ENCODE results near the gene SNX4. TPM values are rescaled to one million over a fixed set of nuclear protein-coding genes. Genes with fewer than 3 reads are reported as not detected.
"Not testable (repeated sequence)": the region's sequence is repeated elsewhere in the genome, so short reads cannot be mapped to it uniquely, and the experiment has no call there.

Gene SNX4
- total and polyA plus RNA-seq, 3 experiments from 2014 or later = 23.3 to 50.8 (median 48.7) TPM

DNA sequence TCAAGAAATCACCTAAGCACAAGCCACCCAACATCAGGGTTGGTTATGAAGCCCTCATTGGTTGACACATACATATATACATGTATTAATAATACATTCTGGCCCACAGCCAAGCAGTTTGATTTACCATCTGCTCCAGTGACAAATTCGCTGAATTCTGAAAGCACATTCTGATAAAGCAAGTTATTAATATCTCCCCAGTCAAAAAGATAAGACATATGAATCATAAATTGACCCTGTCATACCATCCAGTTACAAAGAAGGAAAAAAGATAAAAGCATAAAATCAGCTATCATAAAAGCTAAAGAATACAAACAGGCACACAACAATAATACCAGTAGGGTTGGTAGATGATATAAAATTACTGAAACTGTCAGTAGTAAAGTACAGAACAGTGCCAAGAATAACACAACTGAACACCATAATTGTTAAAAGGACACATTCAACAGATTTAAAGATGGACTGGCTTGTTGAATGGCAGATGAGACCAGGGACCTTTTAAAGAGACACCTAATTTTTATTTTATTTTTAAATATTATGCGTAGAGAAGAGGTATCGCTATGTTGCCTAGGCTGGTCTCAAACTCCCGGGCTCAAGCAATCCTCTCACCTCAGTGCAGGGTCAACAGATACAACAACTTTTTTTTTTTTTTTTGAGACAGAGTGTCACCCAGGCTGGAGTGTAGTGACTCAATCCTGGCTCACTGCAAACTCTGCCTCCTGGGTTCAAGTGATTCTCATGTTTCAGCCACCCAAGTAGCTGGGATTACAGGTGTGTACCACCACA is 7.7 kb downstream of the SNX4 start:
- Histone ChIP-seq H3K36me3 (ENCODE audit: insufficient read depth, low read length) (peaks cover 4% of the 10 kb centered on the region), H3K9me3 (ENCODE audit: low read length) (peaks cover under 1% of the 10 kb centered on the region), H3K27me3 (ENCODE audit: insufficient read depth, low read length, poor library complexity, severe bottlenecking) (no peaks in the 10 kb centered on the region), H3K4me3 (ENCODE audit: low read length) (no peak overlapping the region), H3K27ac (ENCODE audit: low read depth, low read length) (no peak overlapping the region), H3K4me1 (ENCODE audit: insufficient read depth, low read length) (peaks cover 3% of the 10 kb centered on the region)
- POLR2A ChIA-PET = interaction anchor here (1.3 kb wide), 1 partner anchor 8 kb away, joined by 3 read pairs; the partner anchor contains the start of gene SNX4
- H3K4me3 Mint-ChIP-seq = peak overlapping the region in 1 of 7 donors; percentile 9
- H3K27me3 Mint-ChIP-seq = no peaks in the 10 kb centered on the region
- peaks cover 15 to 68% (median 24%) of the 10 kb centered on the region in 3 donors for H3K36me3 Mint-ChIP-seq
- peak overlapping the region in 5 of 8 donors; percentile 2 to 60 (median 16) for H3K27ac Mint-ChIP-seq
- CTCF ChIA-PET = no interaction called here
- peaks cover 49 to 62% (median 57%) of the 10 kb centered on the region in 3 donors for H3K4me1 Mint-ChIP-seq
- peaks cover 2 to 12% (median 7%) of the 10 kb centered on the region in 5 donors for H3K9me3 Mint-ChIP-seq
- DNase-seq = no peak

DNA sequence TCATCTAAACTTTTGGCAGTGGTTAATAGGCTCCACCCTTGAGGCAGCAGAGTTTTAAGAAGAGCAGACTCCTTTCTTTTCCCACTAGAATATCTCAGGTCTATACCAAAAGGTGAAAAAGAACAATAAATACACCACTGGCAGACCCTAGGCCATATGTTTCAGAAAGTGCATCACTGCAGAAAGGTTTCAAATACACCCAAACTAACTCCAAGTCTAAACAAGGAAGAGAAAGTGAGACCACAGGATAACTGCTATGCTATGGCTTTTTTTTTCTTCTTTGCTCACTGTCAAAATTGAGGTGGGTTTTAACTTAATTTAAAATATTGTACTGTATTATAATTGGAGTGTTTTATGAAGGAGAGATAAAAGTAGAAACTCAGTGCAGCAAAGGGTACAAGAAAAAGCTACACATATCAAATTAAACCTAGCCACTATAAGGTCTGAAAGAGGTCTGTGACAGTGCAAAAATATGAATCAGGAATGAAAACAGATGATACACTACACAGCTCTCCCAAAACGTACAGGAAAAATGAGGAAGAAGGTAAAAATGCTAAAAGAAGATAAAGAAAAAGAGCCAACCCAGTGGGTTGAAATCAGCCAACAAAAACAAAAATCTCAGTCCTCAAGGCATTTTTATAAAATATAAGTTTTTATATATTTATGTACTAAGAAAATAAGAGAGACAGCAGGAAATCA is 8.4 kb downstream of the SNX4 start:
- CTCF ChIA-PET = no interaction called here
- no peaks in the 10 kb centered on the region for H3K27me3 ChIP-seq (ENCODE audit: insufficient read depth, low read length, poor library complexity, severe bottlenecking)
- Mint-ChIP-seq H3K27ac (peak overlapping the region in 6 of 8 donors; percentile 11 to 58 (median 44)), H3K27me3 (no peaks in the 10 kb centered on the region), H3K36me3 (peaks cover 20 to 69% (median 32%) of the 10 kb centered on the region in 3 donors), H3K4me1 (peaks cover 46 to 54% (median 53%) of the 10 kb centered on the region in 3 donors), H3K4me3 (peak overlapping the region in 3 of 7 donors; percentile 2 to 51 (median 11)), H3K9me3 (peaks cover 3 to 18% (median 12%) of the 10 kb centered on the region in 5 donors)
- no peak overlapping the region for H3K27ac ChIP-seq (ENCODE audit: low read depth, low read length)
- H3K4me1 ChIP-seq (ENCODE audit: insufficient read depth, low read length) = peaks cover 3% of the 10 kb centered on the region
- no peak for DNase-seq
- POLR2A ChIA-PET = interaction anchor here (1.3 kb wide), 1 partner anchor 9 kb away, joined by 3 read pairs; the partner anchor contains the start of gene SNX4
- peaks cover 9% of the 10 kb centered on the region for H3K36me3 ChIP-seq (ENCODE audit: insufficient read depth, low read length)
- H3K4me3 ChIP-seq (ENCODE audit: low read length) = no peak overlapping the region
- H3K9me3 ChIP-seq (ENCODE audit: low read length) = peaks cover 4% of the 10 kb centered on the region

- H3K4me1 ChIP-seq (ENCODE audit: insufficient read depth, low read length) = no peaks in the 10 kb centered on the region
- H3K4me3 ChIP-seq (ENCODE audit: low read length) = no peak overlapping the region
- peaks cover 25 to 68% (median 41%) of the 10 kb centered on the region in 3 donors for H3K36me3 Mint-ChIP-seq
- ChIA-PET CTCF (no interaction called here), POLR2A (interaction anchor here (0.7 kb wide), 1 partner anchor 82 kb away, joined by 7 read pairs; no protein-coding TSS in a partner anchor)
- H3K27ac Mint-ChIP-seq = peak overlapping the region in 1 of 8 donors; percentile 25
- H3K9me3 Mint-ChIP-seq = peaks cover 3 to 18% (median 13%) of the 10 kb centered on the region in 5 donors
- no peaks in the 10 kb centered on the region for H3K27me3 ChIP-seq (ENCODE audit: insufficient read depth, low read length, poor library complexity, severe bottlenecking)
- peaks cover 4% of the 10 kb centered on the region for H3K9me3 ChIP-seq (ENCODE audit: low read length)
- no peak for DNase-seq
- H3K36me3 ChIP-seq (ENCODE audit: insufficient read depth, low read length) = peaks cover 21% of the 10 kb centered on the region
- peaks cover 26 to 30% (median 26%) of the 10 kb centered on the region in 3 donors for H3K4me1 Mint-ChIP-seq
- no peak overlapping the region for H3K27ac ChIP-seq (ENCODE audit: low read depth, low read length)
- no peak overlapping the region for H3K4me3 Mint-ChIP-seq
- no peaks in the 10 kb centered on the region for H3K27me3 Mint-ChIP-seq
Observed at GRCh38 chr3:125507128-125507527, 12.9 kb downstream of the SNX4 start.

DNA sequence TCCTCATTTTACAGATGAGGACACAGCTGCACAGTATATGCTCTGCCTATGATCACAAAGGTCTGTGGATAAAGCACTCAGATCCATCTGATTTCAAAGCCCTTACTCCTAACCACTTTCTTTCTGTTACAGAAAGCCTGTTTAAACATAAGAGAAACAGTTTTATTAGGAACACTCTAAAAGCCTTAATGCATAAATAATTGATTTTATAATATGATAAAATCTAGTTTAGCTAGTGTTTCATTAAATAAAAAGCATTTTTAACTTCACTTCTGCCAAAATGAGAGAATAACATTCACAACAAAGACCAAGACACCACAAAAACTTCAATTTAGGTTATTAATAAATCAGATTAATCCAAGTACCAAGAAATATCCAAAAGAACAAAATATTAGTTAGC is 21.4 kb downstream of the SNX4 start:
- Histone ChIP-seq H3K4me3 (ENCODE audit: low read length) (no peak overlapping the region), H3K27me3 (ENCODE audit: insufficient read depth, low read length, poor library complexity, severe bottlenecking) (no peaks in the 10 kb centered on the region), H3K27ac (ENCODE audit: low read depth, low read length) (no peak overlapping the region), H3K36me3 (ENCODE audit: insufficient read depth, low read length) (peaks cover 9% of the 10 kb centered on the region), H3K9me3 (ENCODE audit: low read length) (no peaks in the 10 kb centered on the region), H3K4me1 (ENCODE audit: insufficient read depth, low read length) (no peaks in the 10 kb centered on the region)
- Mint-ChIP-seq H3K27me3 (no peaks in the 10 kb centered on the region), H3K9me3 (no peaks in the 10 kb centered on the region), H3K4me3 (no peak overlapping the region), H3K4me1 (peaks cover 4 to 15% (median 6%) of the 10 kb centered on the region in 3 donors), H3K27ac (peak overlapping the region in 1 of 8 donors; percentile 44), H3K36me3 (peaks cover 0 to 60% (median 22%) of the 10 kb centered on the region in 3 donors)
- no peak for DNase-seq
- CTCF ChIA-PET = no interaction called here
- POLR2A ChIA-PET = no interaction called here

DNA sequence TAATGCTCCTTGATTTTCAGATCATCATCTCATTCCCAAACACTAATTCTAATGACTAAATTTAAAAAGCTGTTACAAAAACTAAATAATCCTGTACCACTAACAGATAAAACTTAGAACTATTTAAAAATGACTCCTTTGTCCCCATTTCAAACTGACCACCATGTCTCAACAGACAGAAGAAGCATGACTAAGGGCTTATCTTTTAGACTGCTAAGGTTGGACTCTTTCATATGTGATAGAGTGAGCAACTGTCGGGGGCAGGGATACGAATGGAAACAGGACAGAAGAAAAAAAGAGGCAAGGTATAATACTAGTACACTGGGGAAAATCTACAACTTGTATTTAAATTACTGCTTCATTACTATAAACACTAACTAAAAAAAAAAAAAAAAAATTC is 23.3 kb downstream of the SNX4 start:
- ChIA-PET POLR2A (interaction anchor here (0.6 kb wide), 1 partner anchor 622 kb away, joined by 7 read pairs; no protein-coding TSS in a partner anchor), CTCF (no interaction called here)
- Histone ChIP-seq H3K9me3 (ENCODE audit: low read length) (no peaks in the 10 kb centered on the region), H3K4me3 (ENCODE audit: low read length) (no peak overlapping the region), H3K27me3 (ENCODE audit: insufficient read depth, low read length, poor library complexity, severe bottlenecking) (no peaks in the 10 kb centered on the region), H3K27ac (ENCODE audit: low read depth, low read length) (no peak overlapping the region), H3K36me3 (ENCODE audit: insufficient read depth, low read length) (peaks cover 6% of the 10 kb centered on the region), H3K4me1 (ENCODE audit: insufficient read depth, low read length) (no peaks in the 10 kb centered on the region)
- Mint-ChIP-seq H3K36me3 (peaks cover 0 to 61% (median 25%) of the 10 kb centered on the region in 3 donors), H3K27me3 (no peaks in the 10 kb centered on the region), H3K27ac (peak overlapping the region in 1 of 8 donors; percentile 74), H3K9me3 (no peaks in the 10 kb centered on the region), H3K4me1 (peaks cover 3 to 6% (median 4%) of the 10 kb centered on the region in 3 donors), H3K4me3 (no peak overlapping the region)
- DNase-seq = no peak

DNA sequence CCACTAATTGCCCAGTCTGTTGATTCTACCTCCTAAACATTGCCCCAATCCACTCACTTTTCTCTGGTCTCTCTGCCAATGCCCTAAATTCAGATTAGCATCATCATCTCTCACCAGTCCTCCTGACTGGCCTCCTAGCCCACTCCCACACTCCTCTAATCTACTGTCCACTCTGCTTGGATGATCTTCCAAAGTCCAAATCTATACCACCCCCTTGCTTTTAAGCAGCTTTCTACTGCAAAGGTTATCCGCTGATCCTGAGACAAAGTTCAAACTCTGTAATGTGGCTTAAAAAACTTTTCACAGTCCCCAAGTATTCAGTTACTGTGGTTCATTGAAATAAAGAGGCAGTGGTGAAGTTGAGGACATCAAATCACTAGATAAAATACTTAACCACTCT is 37.6 kb downstream of the SNX4 start:
- peaks cover 0 to 3% (median 0%) of the 10 kb centered on the region in 3 donors for H3K4me1 Mint-ChIP-seq
- Histone ChIP-seq H3K27ac (ENCODE audit: low read depth, low read length) (no peak overlapping the region), H3K4me3 (ENCODE audit: low read length) (no peak overlapping the region), H3K36me3 (ENCODE audit: insufficient read depth, low read length) (peaks cover 15% of the 10 kb centered on the region), H3K9me3 (ENCODE audit: low read length) (no peaks in the 10 kb centered on the region), H3K27me3 (ENCODE audit: insufficient read depth, low read length, poor library complexity, severe bottlenecking) (no peaks in the 10 kb centered on the region), H3K4me1 (ENCODE audit: insufficient read depth, low read length) (no peaks in the 10 kb centered on the region)
- ChIA-PET POLR2A (no interaction called here), CTCF (no interaction called here)
- H3K27me3 Mint-ChIP-seq = no peaks in the 10 kb centered on the region
- no peak for DNase-seq
- peaks cover 0 to 48% (median 9%) of the 10 kb centered on the region in 3 donors for H3K36me3 Mint-ChIP-seq
- no peak overlapping the region for H3K27ac Mint-ChIP-seq
- no peak overlapping the region for H3K4me3 Mint-ChIP-seq
- no peaks in the 10 kb centered on the region for H3K9me3 Mint-ChIP-seq

- ChIA-PET POLR2A (no interaction called here), CTCF (no interaction called here)
- no peaks in the 10 kb centered on the region for H3K4me1 ChIP-seq (ENCODE audit: insufficient read depth, low read length)
- Mint-ChIP-seq H3K4me1 (peaks cover 0 to 3% (median 0%) of the 10 kb centered on the region in 3 donors), H3K27ac (no peak overlapping the region), H3K36me3 (peaks cover 0 to 49% (median 11%) of the 10 kb centered on the region in 3 donors), H3K27me3 (no peaks in the 10 kb centered on the region), H3K4me3 (no peak overlapping the region), H3K9me3 (no peaks in the 10 kb centered on the region)
- no peaks in the 10 kb centered on the region for H3K9me3 ChIP-seq (ENCODE audit: low read length)
- DNase-seq = no peak
- H3K36me3 ChIP-seq (ENCODE audit: insufficient read depth, low read length) = peaks cover 15% of the 10 kb centered on the region
- H3K27ac ChIP-seq (ENCODE audit: low read depth, low read length) = no peak overlapping the region
- H3K27me3 ChIP-seq (ENCODE audit: insufficient read depth, low read length, poor library complexity, severe bottlenecking) = no peaks in the 10 kb centered on the region
- no peak overlapping the region for H3K4me3 ChIP-seq (ENCODE audit: low read length)
Observed at GRCh38 chr3:125481786-125482185, 38.2 kb downstream of the SNX4 start.

DNA sequence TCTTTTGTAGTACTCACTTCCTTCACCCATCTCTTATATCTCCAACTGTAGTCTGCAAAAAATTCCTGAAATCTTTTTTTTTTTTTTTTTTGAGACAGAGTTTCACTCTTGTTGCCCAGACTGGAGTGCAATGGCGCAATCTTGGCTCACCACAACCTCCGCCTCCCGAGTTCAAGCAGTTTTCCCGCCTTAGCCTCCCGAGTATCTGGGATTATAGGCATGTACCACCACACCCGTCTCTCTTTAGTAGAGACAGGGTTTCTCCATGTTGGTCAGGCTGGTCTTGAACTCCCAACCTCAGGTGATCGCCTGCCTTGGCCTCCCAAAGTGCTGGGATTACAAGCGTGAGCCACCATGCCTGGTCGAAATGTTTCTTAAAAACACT is 38.6 kb downstream of the SNX4 start:
- peaks cover 15% of the 10 kb centered on the region for H3K36me3 ChIP-seq (ENCODE audit: insufficient read depth, low read length)
- H3K27me3 Mint-ChIP-seq; H3K27ac ChIP-seq (ENCODE audit: low read depth, low read length); H3K9me3 ChIP-seq (ENCODE audit: low read length); H3K27me3 ChIP-seq (ENCODE audit: insufficient read depth, low read length, poor library complexity, severe bottlenecking); H3K4me1 Mint-ChIP-seq; DNase-seq; H3K27ac Mint-ChIP-seq; H3K4me3 ChIP-seq (ENCODE audit: low read length); POLR2A ChIA-PET; H3K4me1 ChIP-seq (ENCODE audit: insufficient read depth, low read length); H3K9me3 Mint-ChIP-seq; CTCF ChIA-PET; H3K4me3 Mint-ChIP-seq: not testable (repeated sequence)
- H3K36me3 Mint-ChIP-seq = peaks cover 0 to 49% (median 11%) of the 10 kb centered on the region in 3 donors

All from CD8-positive, alpha-beta memory T cell (primary cell).